Measurements from ENCODE around the gene ZNF784. TPM values are rescaled to one million over a fixed set of nuclear protein-coding genes. Genes with fewer than 3 reads are reported as not detected.

The ZNF784 gene
- total and polyA plus RNA-seq, 7 donors: 2.8 to 9.1 (median 7.2) TPM

- Histone ChIP-seq H3K4me3 (no peak overlapping the region), H3K27me3 (no peaks in the 10 kb centered on the region), H3K27ac (peak overlapping the region; percentile 95 to 98 (median 96)), H3K9me3 (no peaks in the 10 kb centered on the region), H3K36me3 (peaks cover 0 to 3% (median 0%) of the 10 kb centered on the region in 4 donors), H3K4me1 (peaks cover 0 to 44% (median 37%) of the 10 kb centered on the region in 4 donors)
- TF ChIP-seq EP300 (IDR thresholded peaks at IDR 0.05) (no peak), POLR2A (IDR thresholded peaks at IDR 0.05) (no peak), CTCF (IDR thresholded peaks at IDR 0.05) (no peak), POLR2AphosphoS5 (IDR thresholded peaks at IDR 0.05) (no peak)
- intact Hi-C loops (cut with DNase I): no loop called here
- DNase-seq: no peak
- WGBS, 2 donors: 71 to 79% methylated on average over 22 of the region's 22 CpGs
Observed at GRCh38 chr19:55603581-55604292, 20.6 kb downstream of the ZNF784 start.

GRCh38 chr19:55603115-55603514 is 21.3 kb downstream of the ZNF784 start:
- TF ChIP-seq POLR2A (IDR thresholded peaks at IDR 0.05): no peak
- TF ChIP-seq CTCF (IDR thresholded peaks at IDR 0.05): no peak
- TF ChIP-seq POLR2AphosphoS5 (IDR thresholded peaks at IDR 0.05): no peak
- no peak for TF ChIP-seq EP300 (IDR thresholded peaks at IDR 0.05)
- WGBS, 2 donors: 92 to 94% methylated on average over 21 of the region's 21 CpGs
- Histone ChIP-seq H3K4me3 (no peak overlapping the region), H3K27me3 (no peaks in the 10 kb centered on the region), H3K27ac (peak overlapping the region in 1 of 4 donors; percentile 95), H3K9me3 (no peaks in the 10 kb centered on the region), H3K36me3 (peaks cover 0 to 3% (median 0%) of the 10 kb centered on the region in 4 donors), H3K4me1 (peaks cover 0 to 44% (median 37%) of the 10 kb centered on the region in 4 donors)
- intact Hi-C loops (cut with DNase I): no loop called here
- DNase-seq: no peak

- DNase-seq: no peak
- WGBS, 2 donors: 96% methylated on average over 60 of the region's 60 CpGs
- Histone ChIP-seq H3K4me1 (peaks cover 0 to 44% (median 33%) of the 10 kb centered on the region in 4 donors), H3K27me3 (no peaks in the 10 kb centered on the region), H3K9me3 (no peaks in the 10 kb centered on the region), H3K36me3 (peaks cover 0 to 4% (median 2%) of the 10 kb centered on the region in 4 donors), H3K27ac (peak overlapping the region in 1 of 4 donors; percentile 98), H3K4me3 (no peak overlapping the region)
- intact Hi-C loops (cut with DNase I): no loop called here
- TF ChIP-seq EP300 (IDR thresholded peaks at IDR 0.05): no peak
- no peak for TF ChIP-seq POLR2A (IDR thresholded peaks at IDR 0.05)
- no peak for TF ChIP-seq CTCF (IDR thresholded peaks at IDR 0.05)
- TF ChIP-seq POLR2AphosphoS5 (IDR thresholded peaks at IDR 0.05): no peak
Observed at GRCh38 chr19:55602104-55603001, 22.0 kb downstream of the ZNF784 start.

GRCh38 chr19:55601084-55601483 is 23.3 kb downstream of the ZNF784 start:
- Histone ChIP-seq H3K27ac (peak overlapping the region; percentile 93 to 98 (median 98)), H3K36me3 (peaks cover 0 to 17% (median 4%) of the 10 kb centered on the region in 4 donors), H3K9me3 (no peaks in the 10 kb centered on the region), H3K4me3 (peak overlapping the region; percentile 69 to 86 (median 83)), H3K4me1 (peaks cover 0 to 31% (median 22%) of the 10 kb centered on the region in 4 donors), H3K27me3 (no peaks in the 10 kb centered on the region)
- WGBS, 2 donors: 61 to 84% methylated on average over 4 of the region's 4 CpGs
- no peak for TF ChIP-seq CTCF (IDR thresholded peaks at IDR 0.05)
- TF ChIP-seq EP300 (IDR thresholded peaks at IDR 0.05): no peak
- no peak for TF ChIP-seq POLR2AphosphoS5 (IDR thresholded peaks at IDR 0.05)
- no peak for TF ChIP-seq POLR2A (IDR thresholded peaks at IDR 0.05)
- DNase-seq: no peak
- intact Hi-C loops (cut with DNase I): no loop called here
